ENCODE data around the gene RASD2.

Gene RASD2

DNA sequence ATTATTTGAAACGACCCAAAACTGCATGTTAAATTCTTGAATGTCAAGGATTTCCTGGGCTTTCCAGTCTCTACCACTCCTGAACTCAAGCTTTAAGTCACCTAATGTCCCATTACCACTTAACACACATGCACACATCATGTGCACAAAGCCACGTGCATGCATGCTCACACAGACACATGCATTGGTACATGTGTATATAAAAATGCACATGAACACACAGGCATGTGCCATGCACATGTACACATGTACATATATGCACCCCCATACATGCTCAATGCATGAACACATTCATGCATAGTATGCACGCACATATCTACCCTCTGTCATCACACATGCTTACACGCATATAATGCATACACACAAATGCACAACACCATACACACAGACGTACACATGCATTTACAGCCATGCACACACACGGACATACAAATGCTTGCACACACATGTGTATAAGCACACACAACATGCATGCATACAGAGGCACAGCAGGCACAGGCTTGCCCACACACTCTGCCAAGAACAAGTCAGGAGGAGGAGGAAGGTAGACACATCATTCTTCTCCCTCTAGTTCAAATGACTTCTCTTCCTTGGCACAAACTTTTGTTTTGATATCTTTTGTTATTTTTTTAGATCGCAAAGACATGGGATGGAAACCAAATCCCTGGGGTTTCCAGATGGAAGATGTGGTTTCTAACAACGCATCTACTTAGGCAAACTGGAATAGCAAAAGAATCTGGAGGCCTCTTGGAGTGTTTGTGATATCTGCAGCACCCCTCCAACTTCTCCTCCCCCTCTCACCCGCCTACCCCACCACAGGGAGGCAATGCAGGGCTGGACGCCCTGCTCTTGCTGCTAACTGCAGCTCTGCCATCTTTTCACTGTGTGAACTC is 24.6 kb downstream of the RASD2 start:
- Histone ChIP-seq H3K9me3 (no peaks in the 10 kb centered on the region), H3K4me1 (no peaks in the 10 kb centered on the region; the same call in none of the 2 replicates), H3K4me3 (ENCODE audit: low read depth, low read length) (no peak overlapping the region), H3K36me3 (no peaks in the 10 kb centered on the region), H3K27me3 (no peaks in the 10 kb centered on the region)
- no peak for TF ChIP-seq CTCF (IDR thresholded peaks at IDR 0.05; ENCODE audit: low read depth, low read length)
- no peak for DNase-seq

GRCh38 chr22:35567351-35568141 is 26.9 kb downstream of the RASD2 start:
- no peak for TF ChIP-seq CTCF (IDR thresholded peaks at IDR 0.05; ENCODE audit: low read depth, low read length)
- peak; percentile 46 for DNase-seq
- Histone ChIP-seq H3K9me3 (no peaks in the 10 kb centered on the region), H3K4me3 (ENCODE audit: low read depth, low read length) (peak overlapping the region; percentile 19; the same call in 1 of the 2 replicates), H3K36me3 (no peaks in the 10 kb centered on the region), H3K4me1 (no peaks in the 10 kb centered on the region; the same call in none of the 2 replicates), H3K27me3 (no peaks in the 10 kb centered on the region)

DNA sequence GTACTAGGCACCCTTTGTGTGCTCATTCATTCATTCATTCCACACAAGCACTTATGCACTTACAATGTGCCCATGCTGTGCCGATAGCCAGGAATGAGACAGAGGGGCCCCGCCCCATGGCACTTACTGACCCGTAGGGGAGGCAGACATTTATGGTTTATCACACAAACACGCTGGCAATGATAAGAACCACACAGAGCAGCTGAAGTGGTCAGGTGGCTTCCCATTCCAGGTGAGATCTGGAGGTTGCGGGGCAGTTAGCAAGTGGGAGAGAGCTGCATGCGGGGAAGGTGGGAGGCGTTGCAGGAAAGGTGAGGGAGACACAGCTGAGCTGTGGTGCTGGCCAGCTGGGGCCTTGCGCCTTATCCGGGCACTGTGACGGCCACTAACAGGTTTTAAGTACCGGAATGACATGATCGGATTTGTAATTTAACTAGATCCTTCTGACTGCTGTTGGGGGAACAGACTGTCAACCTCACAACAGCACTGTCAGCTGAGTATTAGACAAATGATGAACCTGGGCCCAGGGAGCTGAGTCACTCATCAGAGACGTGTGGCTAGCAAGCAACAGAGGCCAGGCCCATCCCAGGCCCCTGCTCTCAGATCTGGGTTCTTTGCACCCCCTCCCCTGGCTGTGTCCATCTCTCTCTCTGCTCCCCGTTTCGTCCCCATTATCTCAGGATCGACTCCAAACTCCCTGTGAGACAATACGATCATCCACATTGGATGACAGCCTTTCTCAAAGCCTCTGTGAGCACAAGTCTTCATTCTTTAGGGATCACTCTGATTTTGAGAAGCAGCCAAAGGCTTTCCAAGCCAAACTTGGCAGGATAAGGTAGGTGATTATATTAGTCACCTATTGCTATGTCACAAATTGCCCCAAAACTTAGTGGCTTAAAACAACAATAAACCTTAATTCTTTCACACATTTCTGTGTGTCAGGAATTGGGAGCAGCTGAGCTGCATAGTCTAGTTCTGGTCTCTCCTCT is 28.4 kb downstream of the RASD2 start:
- Histone ChIP-seq H3K4me1 (no peaks in the 10 kb centered on the region; the same call in none of the 2 replicates), H3K4me3 (ENCODE audit: low read depth, low read length) (no peak overlapping the region), H3K27me3 (no peaks in the 10 kb centered on the region), H3K9me3 (no peaks in the 10 kb centered on the region), H3K36me3 (no peaks in the 10 kb centered on the region)
- no peak for DNase-seq
- TF ChIP-seq CTCF (IDR thresholded peaks at IDR 0.05; ENCODE audit: low read depth, low read length) = no peak

GRCh38 chr22:35569916-35570315 is 29.3 kb downstream of the RASD2 start:
- H3K4me1 ChIP-seq = no peaks in the 10 kb centered on the region; the same call in none of the 2 replicates
- no peak for TF ChIP-seq CTCF (IDR thresholded peaks at IDR 0.05; ENCODE audit: low read depth, low read length)
- H3K36me3 ChIP-seq = no peaks in the 10 kb centered on the region
- no peak for DNase-seq
- H3K27me3 ChIP-seq = no peaks in the 10 kb centered on the region
- H3K9me3 ChIP-seq = no peaks in the 10 kb centered on the region
- H3K4me3 ChIP-seq (ENCODE audit: low read depth, low read length) = no peak overlapping the region

DNA sequence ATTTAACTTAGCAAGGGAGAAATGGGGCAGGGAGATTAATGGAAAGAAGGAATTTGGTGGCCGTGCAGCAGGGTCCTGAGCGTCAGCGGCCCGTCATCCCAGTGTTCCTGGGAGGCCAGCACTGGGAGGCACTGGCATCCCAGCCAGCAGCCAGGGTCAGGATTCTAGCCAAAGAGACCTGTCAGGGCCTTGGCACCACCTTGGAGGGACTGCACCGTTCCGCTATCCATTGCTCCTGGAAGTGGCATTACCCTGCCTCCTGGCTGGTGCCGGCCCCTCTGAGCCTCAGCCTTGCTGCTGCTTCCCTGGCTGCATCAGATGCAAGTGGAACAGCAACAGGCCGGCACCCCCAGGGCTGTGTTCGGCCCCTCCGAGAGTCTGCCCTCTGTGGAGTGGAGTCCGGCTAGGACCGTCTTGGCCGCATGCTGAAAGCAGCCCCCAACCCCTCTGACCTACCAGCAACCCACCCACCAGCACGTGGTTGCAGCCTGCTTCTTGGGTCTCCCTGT is 30.1 kb downstream of the RASD2 start:
- Histone ChIP-seq H3K4me1 (no peaks in the 10 kb centered on the region; the same call in none of the 2 replicates), H3K9me3 (no peaks in the 10 kb centered on the region), H3K36me3 (no peaks in the 10 kb centered on the region), H3K27me3 (no peaks in the 10 kb centered on the region), H3K4me3 (ENCODE audit: low read depth, low read length) (no peak overlapping the region)
- TF ChIP-seq CTCF (IDR thresholded peaks at IDR 0.05; ENCODE audit: low read depth, low read length) = no peak
- DNase-seq = no peak

Measured in BE2C (cell line).